ENCODE data around the gene UBE2E2. TPM values are rescaled to one million over a fixed set of nuclear protein-coding genes. Genes with fewer than 3 reads are reported as not detected.

UBE2E2 gene
- total RNA-seq, 1 donor from 2014 or later = 24.2 TPM

DNA sequence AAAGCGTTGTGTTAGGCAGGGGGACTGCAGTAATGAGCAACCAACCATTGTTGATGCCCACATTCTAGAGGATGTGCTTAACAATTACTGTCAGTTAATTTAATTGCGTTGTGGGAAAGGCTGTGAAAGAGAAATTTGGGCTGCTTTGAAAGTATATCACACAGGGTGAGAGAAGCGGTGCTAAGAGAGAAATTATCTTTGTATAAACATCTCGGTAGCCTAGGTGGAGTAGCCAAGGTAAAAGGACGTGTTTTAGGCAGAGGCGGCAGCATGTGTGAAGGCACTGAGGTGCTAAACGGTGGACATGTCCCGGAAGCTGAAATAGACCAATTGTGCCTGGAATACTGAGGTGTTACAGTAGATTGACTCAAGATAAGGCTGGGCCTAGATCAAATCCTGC is 71.9 kb downstream of the UBE2E2 start:
- Mint-ChIP-seq H3K9me3 (peaks cover 3% of the 10 kb centered on the region), H3K4me3 (no peak overlapping the region), H3K4me1 (peaks cover 4% of the 10 kb centered on the region), H3K27me3 (ENCODE audit: low read depth) (no peaks in the 10 kb centered on the region), H3K36me3 (ENCODE audit: low read depth) (peaks cover 4% of the 10 kb centered on the region), H3K27ac (ENCODE audit: unreplicated experiment) (no peak overlapping the region)
- TF ChIP-seq, protein P1, sequence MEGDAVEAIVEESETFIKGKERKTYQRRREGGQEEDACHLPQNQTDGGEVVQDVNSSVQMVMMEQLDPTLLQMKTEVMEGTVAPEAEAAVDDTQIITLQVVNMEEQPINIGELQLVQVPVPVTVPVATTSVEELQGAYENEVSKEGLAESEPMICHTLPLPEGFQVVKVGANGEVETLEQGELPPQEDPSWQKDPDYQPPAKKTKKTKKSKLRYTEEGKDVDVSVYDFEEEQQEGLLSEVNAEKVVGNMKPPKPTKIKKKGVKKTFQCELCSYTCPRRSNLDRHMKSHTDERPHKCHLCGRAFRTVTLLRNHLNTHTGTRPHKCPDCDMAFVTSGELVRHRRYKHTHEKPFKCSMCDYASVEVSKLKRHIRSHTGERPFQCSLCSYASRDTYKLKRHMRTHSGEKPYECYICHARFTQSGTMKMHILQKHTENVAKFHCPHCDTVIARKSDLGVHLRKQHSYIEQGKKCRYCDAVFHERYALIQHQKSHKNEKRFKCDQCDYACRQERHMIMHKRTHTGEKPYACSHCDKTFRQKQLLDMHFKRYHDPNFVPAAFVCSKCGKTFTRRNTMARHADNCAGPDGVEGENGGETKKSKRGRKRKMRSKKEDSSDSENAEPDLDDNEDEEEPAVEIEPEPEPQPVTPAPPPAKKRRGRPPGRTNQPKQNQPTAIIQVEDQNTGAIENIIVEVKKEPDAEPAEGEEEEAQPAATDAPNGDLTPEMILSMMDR (conservative IDR thresholded peaks at IDR 0.05) = no peak
- DNase-seq (ENCODE audit: low read depth, low spot score) = no peak

DNA sequence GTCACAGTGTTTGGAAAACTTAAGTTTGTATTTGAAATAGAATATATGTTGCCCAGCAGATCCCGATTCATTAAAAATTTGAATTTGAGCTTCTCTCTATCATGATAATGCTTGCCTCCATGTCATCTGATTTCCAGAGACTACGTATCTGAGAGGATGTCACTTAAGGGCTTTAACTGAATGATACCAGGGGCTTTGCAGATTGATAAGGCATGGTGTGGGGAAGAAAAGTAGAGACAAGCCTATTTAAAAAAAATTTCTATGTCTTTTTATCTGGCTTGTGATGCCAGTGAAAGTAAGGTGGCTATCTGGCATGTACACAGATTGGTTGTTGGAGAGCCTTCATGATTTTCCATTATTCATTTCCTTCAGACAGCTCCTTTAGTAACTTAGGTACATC is 72.7 kb downstream of the UBE2E2 start:
- H3K4me1 Mint-ChIP-seq = peaks cover 8% of the 10 kb centered on the region
- DNase-seq (ENCODE audit: low read depth, low spot score) = no peak
- no peak overlapping the region for H3K27ac Mint-ChIP-seq (ENCODE audit: unreplicated experiment)
- H3K4me3 Mint-ChIP-seq = no peak overlapping the region
- peaks cover 2% of the 10 kb centered on the region for H3K9me3 Mint-ChIP-seq
- H3K36me3 Mint-ChIP-seq (ENCODE audit: low read depth) = peaks cover 4% of the 10 kb centered on the region
- TF ChIP-seq, protein P1 (conservative IDR thresholded peaks at IDR 0.05) = no peak
- no peaks in the 10 kb centered on the region for H3K27me3 Mint-ChIP-seq (ENCODE audit: low read depth)

DNA sequence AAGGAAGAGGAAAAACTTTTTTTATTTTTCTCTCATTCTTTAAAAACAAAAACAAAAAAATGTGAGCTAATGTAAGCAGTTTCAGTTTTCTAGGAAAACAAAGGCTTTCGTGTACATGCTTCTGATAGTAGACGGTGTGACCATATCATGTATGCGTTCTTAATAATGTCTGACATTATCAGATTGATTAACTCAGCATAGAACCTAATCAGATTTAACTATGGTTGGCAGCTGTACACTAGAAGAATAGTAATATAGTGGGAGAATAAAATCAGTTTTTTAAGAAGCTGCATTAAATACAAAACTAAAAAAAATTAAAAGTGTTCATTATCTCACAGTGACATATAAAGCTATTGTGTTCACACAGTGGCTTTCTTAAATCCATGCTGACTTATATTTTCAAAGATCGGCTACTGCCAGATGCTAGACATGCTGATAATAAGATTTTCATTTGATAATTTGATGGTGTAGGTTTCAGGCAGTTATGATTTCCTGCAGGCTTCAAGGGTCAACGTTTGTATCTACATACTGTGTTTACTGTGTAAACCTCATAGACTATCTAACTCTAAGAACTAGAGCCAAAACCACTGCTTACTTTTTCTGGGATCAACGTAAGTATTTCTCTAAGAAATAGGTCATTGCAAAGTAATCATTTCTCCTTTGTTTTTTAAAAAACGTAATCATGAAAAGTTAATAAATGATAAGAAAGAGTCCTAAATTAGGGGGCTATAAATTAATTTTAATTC is 74.0 kb downstream of the UBE2E2 start:
- Mint-ChIP-seq H3K9me3 (peaks cover 2% of the 10 kb centered on the region), H3K4me3 (no peak overlapping the region), H3K4me1 (peaks cover 10% of the 10 kb centered on the region), H3K36me3 (ENCODE audit: low read depth) (no peaks in the 10 kb centered on the region), H3K27me3 (ENCODE audit: low read depth) (no peaks in the 10 kb centered on the region), H3K27ac (ENCODE audit: unreplicated experiment) (no peak overlapping the region)
- TF ChIP-seq, protein P1 (conservative IDR thresholded peaks at IDR 0.05) = no peak
- DNase-seq (ENCODE audit: low read depth, low spot score) = no peak

DNA sequence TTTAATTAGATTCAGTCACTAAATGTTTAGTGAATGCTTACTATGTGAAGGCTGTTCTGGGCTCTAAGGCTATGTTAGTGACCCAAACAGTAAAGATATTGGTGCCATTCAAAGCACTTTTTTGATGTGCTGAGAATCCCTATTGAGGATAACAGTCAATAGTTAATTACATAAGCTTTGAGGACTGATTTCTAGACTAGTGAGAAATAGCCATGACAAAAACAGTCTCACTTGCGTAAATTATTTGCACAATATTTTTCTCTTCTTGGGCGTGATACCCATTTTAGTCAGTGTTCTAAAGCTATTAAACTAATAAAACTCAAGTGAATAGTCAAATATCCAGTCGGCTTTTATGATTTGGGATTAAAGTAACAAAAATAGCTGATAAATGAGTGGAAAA is 74.6 kb downstream of the UBE2E2 start:
- TF ChIP-seq, protein P1 (conservative IDR thresholded peaks at IDR 0.05) = no peak
- H3K36me3 Mint-ChIP-seq (ENCODE audit: low read depth) = no peaks in the 10 kb centered on the region
- no peak overlapping the region for H3K4me3 Mint-ChIP-seq
- H3K27me3 Mint-ChIP-seq (ENCODE audit: low read depth) = no peaks in the 10 kb centered on the region
- no peaks in the 10 kb centered on the region for H3K9me3 Mint-ChIP-seq
- no peak for DNase-seq (ENCODE audit: low read depth, low spot score)
- H3K27ac Mint-ChIP-seq (ENCODE audit: unreplicated experiment) = no peak overlapping the region
- H3K4me1 Mint-ChIP-seq = peaks cover 10% of the 10 kb centered on the region

DNA sequence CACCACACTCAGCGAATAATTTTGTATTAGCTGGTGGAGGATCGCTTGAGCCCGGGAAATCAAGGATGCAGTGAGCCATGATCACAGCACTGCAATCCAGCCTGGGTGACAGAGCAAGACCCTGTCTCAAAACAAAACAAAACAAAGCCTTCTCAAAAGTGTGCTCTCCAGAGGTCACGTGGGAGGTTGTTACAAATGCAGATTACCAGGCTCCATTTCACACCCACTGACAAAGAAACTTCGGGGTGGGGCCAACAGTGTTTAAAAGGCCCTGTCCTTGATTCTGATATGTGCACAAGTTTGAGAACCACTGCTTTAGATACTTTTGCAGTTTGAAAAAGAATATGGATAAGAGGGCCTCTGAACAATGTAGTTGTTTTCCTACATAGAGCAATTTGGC is 80.5 kb downstream of the UBE2E2 start:
- Mint-ChIP-seq H3K9me3 (peaks cover 20% of the 10 kb centered on the region), H3K4me3 (no peak overlapping the region), H3K27me3 (ENCODE audit: low read depth) (no peaks in the 10 kb centered on the region), H3K4me1 (peaks cover 11% of the 10 kb centered on the region), H3K27ac (ENCODE audit: unreplicated experiment) (no peak overlapping the region), H3K36me3 (ENCODE audit: low read depth) (peaks cover 8% of the 10 kb centered on the region)
- no peak for DNase-seq (ENCODE audit: low read depth, low spot score)
- TF ChIP-seq, protein P1 (conservative IDR thresholded peaks at IDR 0.05) = no peak

Measured in neural crest cell (in vitro differentiated cells).